HepG2 (cell line): ENCODE measurements around the gene C16orf87. TPM values are rescaled to one million over a fixed set of nuclear protein-coding genes. Genes with fewer than 3 reads are reported as not detected.

Experiments used
- CSRNP1 ChIP-seq: sonication (generic); formaldehyde crosslinking; IDR thresholded peaks from 2 replicates; pipeline ENCODE4 v1.8.1; 2023; ENCODE audit warnings: mild to moderate bottlenecking, missing genetic modification reagents
- ELF1 ChIP-seq: sonication (generic); formaldehyde crosslinking; IDR thresholded peaks from 2 replicates; pipeline ENCODE4 v1.4.0; 2020; ENCODE audit warnings: missing genetic modification reagents
- ERF ChIP-seq: IDR thresholded peaks from 2 replicates; pipeline ENCODE4 v1.6.1; 2018; ENCODE audit warnings: missing biosample characterization, missing genetic modification reagents
- MBNL3 ChIP-seq: fragments of 250-450 bp; sonication (Bioruptor Pico); conservative IDR thresholded peaks from 2 replicates; pipeline ENCODE4 v1.8.0; 2022; ENCODE audit warnings: mild to moderate bottlenecking, inconsistent platforms
- NCOA5 ChIP-seq: sonication (generic); formaldehyde crosslinking; IDR thresholded peaks from 2 replicates; pipeline ENCODE4 v1.4.0; 2020; ENCODE audit warnings: missing genetic modification reagents
- NR0B2 ChIP-seq: sonication (generic); formaldehyde crosslinking; IDR thresholded peaks from 2 replicates; pipeline ENCODE4 v1.4.0; 2020; ENCODE audit warnings: mild to moderate bottlenecking, missing genetic modification reagents
- RBFOX2 ChIP-seq: fragments of 200-400 bp; formaldehyde crosslinking; IDR thresholded peaks from 2 replicates; pipeline ENCODE4 v1.6.1; 2017; ENCODE audit warnings: low read depth, mild to moderate bottlenecking, low read length
- RFX1 ChIP-seq: fragments of 450-650 bp; IDR thresholded peaks from 2 replicates; pipeline ENCODE4 v1.6.1; 2017
- RFX3 ChIP-seq: IDR thresholded peaks from 2 replicates; pipeline ENCODE4 v1.6.1; 2016; ENCODE audit warnings: missing biosample characterization, missing genetic modification reagents
- THAP9 ChIP-seq: sonication (generic); formaldehyde crosslinking; IDR thresholded peaks from 2 replicates; pipeline ENCODE4; 2020; ENCODE audit warnings: missing genetic modification reagents, mild to moderate bottlenecking, borderline replicate concordance
- THYN1 ChIP-seq: sonication (generic); formaldehyde crosslinking; IDR thresholded peaks from 2 replicates; pipeline ENCODE4 v1.8.1; 2023; ENCODE audit warnings: low read depth, mild to moderate bottlenecking, moderate library complexity, missing genetic modification reagents, borderline replicate concordance
- ZBTB7B ChIP-seq: sonication (generic); formaldehyde crosslinking; IDR thresholded peaks from 2 replicates; pipeline ENCODE4 v1.4.0; 2020; ENCODE audit warnings: missing genetic modification reagents
- ZNF24 ChIP-seq: fragments of 450-650 bp; IDR thresholded peaks from 2 replicates; pipeline ENCODE4 v1.6.1; 2017; ENCODE audit warnings: antibody characterized with exemption, mild to moderate bottlenecking
- ZNF335 ChIP-seq: sonication (generic); formaldehyde crosslinking; IDR thresholded peaks from 2 replicates; pipeline ENCODE4 v1.4.0; 2020; ENCODE audit warnings: missing genetic modification reagents
- ZNF713 ChIP-seq: sonication (generic); formaldehyde crosslinking; IDR thresholded peaks from 2 replicates; pipeline ENCODE4 v1.4.0; 2020; ENCODE audit warnings: mild to moderate bottlenecking, missing genetic modification reagents
- polyA plus RNA-seq, 8 experiments: library from polyadenylated mRNA; depleted of rRNA in 3 of 8; stranded (reverse) in 7 of 8; unstranded in 1 of 8; fragments of >200 nt; fragmentation: Illumina TruSeq in 4 of 8; extraction: Trizol in 4 of 8; gene quantifications; 2 replicates each; pipeline versions ENCODE4 v1.2.1 to v1.2.3, GENCODE V29; 2011 to 2016; ENCODE audit warnings: low read depth in 4 of 8, missing spikeins in 1 of 8, mixed read lengths in 1 of 8; ENCODE audit not compliant: insufficient read depth in 1 of 8
- total RNA-seq, 5 experiments: library from RNA; depleted of rRNA; stranded (reverse); fragments of >200 nt; fragmentation: Illumina TruSeq; extraction: Trizol; gene quantifications; 2 replicates each; pipeline ENCODE4 v1.2.3, GENCODE V29; 2016; ENCODE audit warnings: low read depth in 1 of 5
- TF ChIP-seq, protein P1 (sequence below): sonication (generic); formaldehyde crosslinking; conservative IDR thresholded peaks from 2 replicates; pipeline ENCODE4 v1.8.0; 2022; ENCODE audit warnings: missing genetic modification reagents
- TF ChIP-seq, protein P2 (sequence below): IDR thresholded peaks from 2 replicates; pipeline ENCODE4 v1.6.1; 2012; ENCODE audit warnings: low read length, improper control_type of control experiment
- TF ChIP-seq, protein P3 (sequence below): sonication (generic); formaldehyde crosslinking; IDR thresholded peaks from 2 replicates; pipeline ENCODE4 v1.4.0; 2020; ENCODE audit warnings: missing genetic modification reagents

The C16orf87 gene
- total and polyA plus RNA-seq, 2 of the 13 experiments (the other 11 are each of a cell fraction or from before 2014, with no cell fraction given): 8.6 to 19.5 TPM

DNA sequence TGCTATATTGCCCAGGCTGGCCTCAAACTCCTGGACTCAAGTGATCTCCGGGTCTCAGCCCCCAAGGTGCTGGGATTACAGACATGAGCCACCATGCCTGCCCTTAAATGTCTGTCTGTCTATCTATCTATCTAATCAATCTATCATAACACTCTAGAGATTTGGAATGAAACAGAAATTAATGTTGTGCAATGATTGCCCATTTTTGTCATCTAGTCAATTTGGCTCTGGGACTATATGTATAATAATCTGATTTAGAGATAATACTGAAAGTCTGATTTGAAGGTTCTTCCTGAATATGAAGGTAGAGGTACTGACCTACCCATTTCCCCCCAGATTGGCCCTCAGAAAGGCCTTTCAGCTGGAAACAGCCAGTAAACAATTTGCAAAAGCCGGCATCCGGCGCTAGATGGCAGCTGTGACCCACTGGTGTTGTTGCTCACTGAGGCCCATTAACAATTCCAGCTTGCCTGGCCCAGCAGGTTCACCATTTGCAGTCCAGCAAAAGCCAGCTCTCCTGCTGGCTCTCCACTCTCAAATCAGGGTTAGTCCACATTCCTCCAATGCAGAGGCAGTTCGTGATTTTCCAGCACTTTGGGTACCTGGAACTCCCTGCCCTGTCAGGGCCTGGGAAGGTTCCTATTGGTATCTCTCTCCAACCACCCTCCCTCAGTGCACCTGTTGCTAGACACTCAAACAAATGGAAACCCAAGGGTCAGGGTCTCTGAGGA, 22.9 kb upstream of the C16orf87 start (continued):
- TF ChIP-seq THAP9 (CRISPR knock-in tag) (no peak; the same call in 1 of the 2 replicates), CSRNP1 (0 out of 2 replicates have a peak, but pooled peaks have one; percentile 36), RFX1 (no peak), ERF (CRISPR knock-in tag) (peak; percentile 69; the same call in 1 of the 2 replicates), ZNF335 (CRISPR knock-in tag) (no peak), ZNF24 (no peak), ELF1 (peak; percentile 31; the same call in 1 of the 2 replicates), ZNF713 (CRISPR knock-in tag) (no peak), RBFOX2 (no peak), NCOA5 (CRISPR knock-in tag) (no peak), THYN1 (CRISPR knock-in tag) (no peak), MBNL3 (no peak), NR0B2 (CRISPR knock-in tag) (no peak), RFX3 (CRISPR knock-in tag) (no peak), ZBTB7B (CRISPR knock-in tag) (0 out of 2 replicates have a peak, but pooled peaks have one; percentile 46)
- TF ChIP-seq, protein P1, sequence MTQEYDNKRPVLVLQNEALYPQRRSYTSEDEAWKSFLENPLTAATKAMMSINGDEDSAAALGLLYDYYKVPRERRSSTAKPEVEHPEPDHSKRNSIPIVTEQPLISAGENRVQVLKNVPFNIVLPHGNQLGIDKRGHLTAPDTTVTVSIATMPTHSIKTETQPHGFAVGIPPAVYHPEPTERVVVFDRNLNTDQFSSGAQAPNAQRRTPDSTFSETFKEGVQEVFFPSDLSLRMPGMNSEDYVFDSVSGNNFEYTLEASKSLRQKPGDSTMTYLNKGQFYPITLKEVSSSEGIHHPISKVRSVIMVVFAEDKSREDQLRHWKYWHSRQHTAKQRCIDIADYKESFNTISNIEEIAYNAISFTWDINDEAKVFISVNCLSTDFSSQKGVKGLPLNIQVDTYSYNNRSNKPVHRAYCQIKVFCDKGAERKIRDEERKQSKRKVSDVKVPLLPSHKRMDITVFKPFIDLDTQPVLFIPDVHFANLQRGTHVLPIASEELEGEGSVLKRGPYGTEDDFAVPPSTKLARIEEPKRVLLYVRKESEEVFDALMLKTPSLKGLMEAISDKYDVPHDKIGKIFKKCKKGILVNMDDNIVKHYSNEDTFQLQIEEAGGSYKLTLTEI (CRISPR knock-in tag): no peak
- TF ChIP-seq, protein P2, sequence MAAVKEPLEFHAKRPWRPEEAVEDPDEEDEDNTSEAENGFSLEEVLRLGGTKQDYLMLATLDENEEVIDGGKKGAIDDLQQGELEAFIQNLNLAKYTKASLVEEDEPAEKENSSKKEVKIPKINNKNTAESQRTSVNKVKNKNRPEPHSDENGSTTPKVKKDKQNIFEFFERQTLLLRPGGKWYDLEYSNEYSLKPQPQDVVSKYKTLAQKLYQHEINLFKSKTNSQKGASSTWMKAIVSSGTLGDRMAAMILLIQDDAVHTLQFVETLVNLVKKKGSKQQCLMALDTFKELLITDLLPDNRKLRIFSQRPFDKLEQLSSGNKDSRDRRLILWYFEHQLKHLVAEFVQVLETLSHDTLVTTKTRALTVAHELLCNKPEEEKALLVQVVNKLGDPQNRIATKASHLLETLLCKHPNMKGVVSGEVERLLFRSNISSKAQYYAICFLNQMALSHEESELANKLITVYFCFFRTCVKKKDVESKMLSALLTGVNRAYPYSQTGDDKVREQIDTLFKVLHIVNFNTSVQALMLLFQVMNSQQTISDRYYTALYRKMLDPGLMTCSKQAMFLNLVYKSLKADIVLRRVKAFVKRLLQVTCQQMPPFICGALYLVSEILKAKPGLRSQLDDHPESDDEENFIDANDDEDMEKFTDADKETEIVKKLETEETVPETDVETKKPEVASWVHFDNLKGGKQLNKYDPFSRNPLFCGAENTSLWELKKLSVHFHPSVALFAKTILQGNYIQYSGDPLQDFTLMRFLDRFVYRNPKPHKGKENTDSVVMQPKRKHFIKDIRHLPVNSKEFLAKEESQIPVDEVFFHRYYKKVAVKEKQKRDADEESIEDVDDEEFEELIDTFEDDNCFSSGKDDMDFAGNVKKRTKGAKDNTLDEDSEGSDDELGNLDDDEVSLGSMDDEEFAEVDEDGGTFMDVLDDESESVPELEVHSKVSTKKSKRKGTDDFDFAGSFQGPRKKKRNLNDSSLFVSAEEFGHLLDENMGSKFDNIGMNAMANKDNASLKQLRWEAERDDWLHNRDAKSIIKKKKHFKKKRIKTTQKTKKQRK: no peak
- TF ChIP-seq, protein P3, sequence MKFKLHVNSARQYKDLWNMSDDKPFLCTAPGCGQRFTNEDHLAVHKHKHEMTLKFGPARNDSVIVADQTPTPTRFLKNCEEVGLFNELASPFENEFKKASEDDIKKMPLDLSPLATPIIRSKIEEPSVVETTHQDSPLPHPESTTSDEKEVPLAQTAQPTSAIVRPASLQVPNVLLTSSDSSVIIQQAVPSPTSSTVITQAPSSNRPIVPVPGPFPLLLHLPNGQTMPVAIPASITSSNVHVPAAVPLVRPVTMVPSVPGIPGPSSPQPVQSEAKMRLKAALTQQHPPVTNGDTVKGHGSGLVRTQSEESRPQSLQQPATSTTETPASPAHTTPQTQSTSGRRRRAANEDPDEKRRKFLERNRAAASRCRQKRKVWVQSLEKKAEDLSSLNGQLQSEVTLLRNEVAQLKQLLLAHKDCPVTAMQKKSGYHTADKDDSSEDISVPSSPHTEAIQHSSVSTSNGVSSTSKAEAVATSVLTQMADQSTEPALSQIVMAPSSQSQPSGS: 0 out of 2 replicates have a peak, but pooled peaks have one; percentile 47
